Panc1 (cell line): Measurements from ENCODE around the gene SIAH3. TPM values are rescaled to one million over a fixed set of nuclear protein-coding genes. Genes with fewer than 3 reads are reported as not detected.

Experiments used
- ATAC-seq: fragments of 200-7000 bp; cut with Tn5 transposase; 2 replicates; pipeline ENCODE4 v1.9.1; 2020; ENCODE audit warnings: mild to moderate bottlenecking, moderate library complexity
- BruUV-seq: library from RNA; stranded (reverse); fragments of 400-500 nt; replicated peaks from 2 replicates; lab custom pipeline; 2021; lab: Mats Ljungman, UMichigan
- CTCF ChIA-PET: fragments of 300-600 bp; sonication (Branson Sonifier 250); formaldehyde crosslinking; loops from one replicate; lab custom pipeline; 2022; ENCODE audit warnings: antibody characterized with exemption; lab: Charles Lee
- POLR2A ChIA-PET: fragments of 300-600 bp; sonication (Branson Sonifier 250); formaldehyde crosslinking; loops from one replicate; lab custom pipeline; 2022; ENCODE audit warnings: antibody characterized with exemption; lab: Charles Lee
- DNase-seq: peaks from one replicate; pipeline ENCODE4 v3.0.0-alpha.2; 2010; ENCODE audit warnings: low read depth, low spot score
- H3K27ac ChIP-seq: 2 replicates; pipeline ENCODE4 v1.5.1; 2011; ENCODE audit warnings: mild to moderate bottlenecking, low read length, inconsistent platforms
- H3K27me3 ChIP-seq: fragments of 200-500 bp; sonication (Bioruptor generic); 2 replicates; pipeline ENCODE4 v1.6.0; 2014; ENCODE audit warnings: low read length, inconsistent platforms; ENCODE audit not compliant: control insufficient read depth, insufficient read depth
- H3K36me3 ChIP-seq: fragments of 200-500 bp; sonication (Bioruptor generic); 2 replicates; pipeline ENCODE4 v1.5.1; 2014; ENCODE audit warnings: inconsistent platforms, mild to moderate bottlenecking, low read length, moderate library complexity; ENCODE audit not compliant: control insufficient read depth, insufficient read depth
- H3K4me1 ChIP-seq: 2 replicates; pipeline ENCODE4 v1.5.1; 2011; ENCODE audit warnings: inconsistent platforms, mild to moderate bottlenecking, low read length, moderate library complexity; ENCODE audit not compliant: control insufficient read depth, insufficient read depth
- H3K4me3 ChIP-seq, 2 experiments: 2 replicates each; pipeline ENCODE4 v1.5.1; 2011 to 2012; ENCODE audit warnings: low read depth in 2 of 2, low read length in 2 of 2, mild to moderate bottlenecking in 2 of 2, inconsistent platforms in 1 of 2, moderate library complexity in 1 of 2
- H3K9me3 ChIP-seq: fragments of 200-500 bp; sonication (Bioruptor generic); 2 replicates; pipeline ENCODE4 v1.5.1; 2014; ENCODE audit warnings: low read depth, mild to moderate bottlenecking, inconsistent platforms, low read length, moderate library complexity; ENCODE audit not compliant: control insufficient read depth, insufficient read depth
- CTCF ChIP-seq: fragments of 450-650 bp; IDR thresholded peaks from 2 replicates; pipeline ENCODE4 v1.5.1; 2017; ENCODE audit warnings: mild to moderate bottlenecking
- POLR2AphosphoS5 ChIP-seq: IDR thresholded peaks from 2 replicates; pipeline ENCODE4 v1.6.1; 2012; ENCODE audit warnings: mild to moderate bottlenecking, low read depth, low read length, moderate library complexity
- REST ChIP-seq, 2 experiments: IDR thresholded peaks; 2 replicates each; pipeline ENCODE4 v1.6.1; 2011 to 2012; ENCODE audit warnings: low read depth in 2 of 2, control low read depth in 1 of 2, low read length in 1 of 2, mild to moderate bottlenecking in 1 of 2, moderate library complexity in 1 of 2; ENCODE audit not compliant: insufficient read depth in 1 of 2
- SIN3A ChIP-seq: IDR thresholded peaks from 2 replicates; pipeline ENCODE4 v1.6.1; 2012; ENCODE audit warnings: low read depth, mild to moderate bottlenecking, low read length, moderate library complexity, borderline replicate concordance; ENCODE audit not compliant: insufficient read depth
- TCF7L2 ChIP-seq: IDR thresholded peaks from 2 replicates; pipeline ENCODE4 v1.6.1; 2011; ENCODE audit warnings: mild to moderate bottlenecking, low read depth, low read length, inconsistent platforms
- in situ Hi-C: cut with HindIII; loops from 2 replicates; pipeline ENCODE4 v1.10.0; 2016; ENCODE audit warnings: low sequenced_read_pairs, low pct_unique_long_range_greater_than_20kb
- intact Hi-C: fragments of 100-400 bp; cut with micrococcal nuclease; formaldehyde crosslinking; loops from one replicate; pipeline ENCODE4 v1.10.0; 2022; ENCODE audit not compliant: unreplicated experiment
- total RNA-seq: library from RNA; stranded (reverse); gene quantifications from one replicate; pipeline ENCODE4 v1.2.1, GENCODE V29; 2021; ENCODE audit not compliant: unreplicated experiment

SIAH3 gene
- total RNA-seq, 1 experiment from 2014 or later = not detected

DNA sequence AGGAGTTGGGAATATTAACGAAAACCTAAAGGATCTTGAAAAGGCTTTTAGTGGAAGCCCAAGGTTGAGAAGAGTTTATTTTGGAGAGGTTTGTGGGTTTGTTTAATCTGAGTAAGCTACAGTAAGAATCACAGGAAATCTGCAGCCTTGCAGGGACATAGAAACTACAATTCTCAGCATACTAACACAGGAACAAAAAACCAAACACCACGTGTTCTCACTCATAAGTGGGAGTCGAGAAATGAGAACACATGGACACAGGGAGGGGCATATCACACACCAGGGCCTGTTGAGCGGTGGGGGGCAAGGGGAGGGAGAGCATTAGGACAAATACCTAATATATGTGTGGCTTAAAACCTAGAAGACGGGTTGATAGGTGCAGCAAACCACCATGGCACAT is 8.7 kb upstream of the SIAH3 start:
- H3K4me3 ChIP-seq = no peak overlapping the region
- in situ Hi-C loops (no loop called here), intact Hi-C loops (no loop called here)
- no peak for DNase-seq
- BruUV-seq = no TSS peak
- no peak for ATAC-seq
- CTCF ChIA-PET = no interaction called here
- POLR2A ChIA-PET = no interaction called here
- H3K9me3 ChIP-seq = no peaks in the 10 kb centered on the region
- H3K36me3 ChIP-seq = no peaks in the 10 kb centered on the region
- no peaks in the 10 kb centered on the region for H3K4me1 ChIP-seq
- H3K27ac ChIP-seq = no peak overlapping the region
- H3K27me3 ChIP-seq = peaks cover 2% of the 10 kb centered on the region; the same call in 1 of the 2 replicates
- TF ChIP-seq SIN3A (no peak), CTCF (no peak), TCF7L2 (no peak), POLR2AphosphoS5 (no peak), REST (IDR thresholded peaks at IDR 0.05; ENCODE audit: insufficient read depth in 1 of 2, low read depth in 2 of 2, low read length in 1 of 2) (no peak)

DNA sequence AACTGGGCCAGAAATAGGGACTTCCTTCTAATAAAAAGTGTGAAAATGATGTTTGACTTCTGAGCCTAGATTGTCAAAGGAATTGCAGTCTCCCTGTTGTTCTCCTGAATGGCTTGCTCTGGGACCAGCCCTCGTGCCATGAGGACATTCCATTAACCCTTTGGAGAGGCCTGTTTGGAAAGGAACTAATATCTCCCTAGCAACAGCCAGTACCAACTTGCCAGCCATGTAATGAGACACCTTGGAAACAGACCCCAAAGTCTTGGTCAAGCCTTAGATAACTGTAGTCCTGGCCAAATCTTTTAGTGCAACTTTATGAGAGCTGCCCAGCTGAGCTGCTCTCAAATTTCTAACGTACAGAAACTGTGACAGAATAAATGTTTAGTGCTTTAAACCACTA is 8.2 kb upstream of the SIAH3 start:
- Histone ChIP-seq H3K36me3 (no peaks in the 10 kb centered on the region), H3K4me3 (no peak overlapping the region), H3K27ac (no peak overlapping the region), H3K4me1 (no peaks in the 10 kb centered on the region), H3K9me3 (no peaks in the 10 kb centered on the region), H3K27me3 (peaks cover 2% of the 10 kb centered on the region; the same call in 1 of the 2 replicates)
- DNase-seq (no peak), ATAC-seq (no peak)
- intact Hi-C loops = no loop called here
- ChIA-PET CTCF (no interaction called here), POLR2A (no interaction called here)
- in situ Hi-C loops = no loop called here
- no TSS peak for BruUV-seq
- TF ChIP-seq REST (IDR thresholded peaks at IDR 0.05; ENCODE audit: insufficient read depth in 1 of 2, low read depth in 2 of 2, low read length in 1 of 2) = no peak
- TF ChIP-seq POLR2AphosphoS5 = no peak
- no peak for TF ChIP-seq SIN3A
- TF ChIP-seq CTCF = no peak
- TF ChIP-seq TCF7L2 = no peak
